Memory B cell (primary cell): Measurements from ENCODE around the gene LRRTM1.

Experiments used
- ATAC-seq: fragments of 150-1000 bp; cut with Tn5 transposase; 2 replicates; pipeline ENCODE4 v1.10.0; 2021; ENCODE audit warnings: low read depth, mild to moderate bottlenecking, moderate library complexity
- DNase-seq, 2 donors: peaks; one replicate each; pipeline ENCODE4 v3.0.0; 2022; ENCODE audit warnings: low spot score in 2 of 2
- H3K27ac Mint-ChIP-seq: one replicate; pipeline ENCODE4 v1.8.0; 2022; ENCODE audit warnings: mild to moderate bottlenecking, moderate library complexity, mixed read lengths
- H3K27me3 Mint-ChIP-seq: one replicate; pipeline ENCODE4 v1.8.0; 2022; ENCODE audit warnings: mixed read lengths
- H3K36me3 Mint-ChIP-seq: one replicate; pipeline ENCODE4 v1.8.0; 2022; ENCODE audit warnings: mild to moderate bottlenecking, mixed read lengths
- H3K4me1 Mint-ChIP-seq: one replicate; pipeline ENCODE4 v1.8.0; 2022; ENCODE audit warnings: mixed read lengths
- H3K4me3 Mint-ChIP-seq: one replicate; pipeline ENCODE4 v1.8.0; 2022; ENCODE audit warnings: mild to moderate bottlenecking, moderate library complexity, mixed read lengths
- H3K9me3 Mint-ChIP-seq: one replicate; pipeline ENCODE4 v1.8.0; 2022; ENCODE audit warnings: mixed read lengths

The LRRTM1 gene

GRCh38 chr2:80303909-80304837 is at the start of gene LRRTM1:
Gene LRRTM1, minus strand, starts transcription at chr2:80304752. Its CDS starts 933 bp downstream, at chr2:80303819.
- H3K27me3 Mint-ChIP-seq = peaks cover 12% of the 10 kb centered on the region
- DNase-seq = no peak

GRCh38 chr2:80351231-80351630 is 46.7 kb upstream of the LRRTM1 start:
- Mint-ChIP-seq H3K4me1 (no peaks in the 10 kb centered on the region), H3K4me3 (no peak overlapping the region), H3K27ac (no peak overlapping the region), H3K36me3 (no peaks in the 10 kb centered on the region), H3K9me3 (no peaks in the 10 kb centered on the region), H3K27me3 (no peaks in the 10 kb centered on the region)
- ATAC-seq (no peak), DNase-seq (no peak)

More at GRCh38 chr2:80303909-80304837, at the start of gene LRRTM1:
- H3K4me3 Mint-ChIP-seq = no peak within 1 kb of the TSS
- no peak for ATAC-seq
- peaks cover 2% of the 10 kb centered on the region for H3K36me3 Mint-ChIP-seq
- no peak within 1 kb of the TSS for H3K27ac Mint-ChIP-seq
- no peaks in the 10 kb centered on the region for H3K4me1 Mint-ChIP-seq
- H3K9me3 Mint-ChIP-seq = peaks cover 2% of the 10 kb centered on the region

- Mint-ChIP-seq H3K4me1 (no peaks in the 10 kb centered on the region), H3K9me3 (peaks cover 6% of the 10 kb centered on the region), H3K27ac (no peak overlapping the region), H3K4me3 (no peak overlapping the region), H3K36me3 (no peaks in the 10 kb centered on the region), H3K27me3 (no peaks in the 10 kb centered on the region)
- ATAC-seq (no peak), DNase-seq (no peak)
Measured at GRCh38 chr2:80348953-80349352, 44.4 kb upstream of the LRRTM1 start.

- H3K9me3 Mint-ChIP-seq = peaks cover 6% of the 10 kb centered on the region
- no peaks in the 10 kb centered on the region for H3K27me3 Mint-ChIP-seq
- no peak for ATAC-seq
- no peak overlapping the region for H3K27ac Mint-ChIP-seq
- no peak overlapping the region for H3K4me3 Mint-ChIP-seq
- H3K4me1 Mint-ChIP-seq = no peaks in the 10 kb centered on the region
- H3K36me3 Mint-ChIP-seq = no peaks in the 10 kb centered on the region
- no peak for DNase-seq
Measured at GRCh38 chr2:80348078-80348477, 43.5 kb upstream of the LRRTM1 start.

GRCh38 chr2:80340022-80340421 is 35.5 kb upstream of the LRRTM1 start:
- ATAC-seq (no peak), DNase-seq (no peak)
- no peaks in the 10 kb centered on the region for H3K27me3 Mint-ChIP-seq
- no peaks in the 10 kb centered on the region for H3K36me3 Mint-ChIP-seq
- H3K9me3 Mint-ChIP-seq = peaks cover 8% of the 10 kb centered on the region
- no peaks in the 10 kb centered on the region for H3K4me1 Mint-ChIP-seq
- no peak overlapping the region for H3K27ac Mint-ChIP-seq
- no peak overlapping the region for H3K4me3 Mint-ChIP-seq

GRCh38 chr2:80338794-80339193 is 34.2 kb upstream of the LRRTM1 start:
- H3K9me3 Mint-ChIP-seq = peaks cover 3% of the 10 kb centered on the region
- no peaks in the 10 kb centered on the region for H3K27me3 Mint-ChIP-seq
- ATAC-seq (no peak), DNase-seq (no peak)
- H3K27ac Mint-ChIP-seq = no peak overlapping the region
- H3K4me1 Mint-ChIP-seq = no peaks in the 10 kb centered on the region
- H3K4me3 Mint-ChIP-seq = no peak overlapping the region
- no peaks in the 10 kb centered on the region for H3K36me3 Mint-ChIP-seq

- no peaks in the 10 kb centered on the region for H3K4me1 Mint-ChIP-seq
- no peaks in the 10 kb centered on the region for H3K27me3 Mint-ChIP-seq
- no peaks in the 10 kb centered on the region for H3K36me3 Mint-ChIP-seq
- H3K9me3 Mint-ChIP-seq = peaks cover 1% of the 10 kb centered on the region
- H3K4me3 Mint-ChIP-seq = no peak overlapping the region
- H3K27ac Mint-ChIP-seq = no peak overlapping the region
- DNase-seq (no peak), ATAC-seq (no peak)
Measured at GRCh38 chr2:80335411-80335810, 30.9 kb upstream of the LRRTM1 start.

- no peaks in the 10 kb centered on the region for H3K27me3 Mint-ChIP-seq
- DNase-seq = no peak
- H3K4me1 Mint-ChIP-seq = no peaks in the 10 kb centered on the region
- no peak overlapping the region for H3K4me3 Mint-ChIP-seq
- no peak for ATAC-seq
- no peak overlapping the region for H3K27ac Mint-ChIP-seq
- H3K36me3 Mint-ChIP-seq = no peaks in the 10 kb centered on the region
- H3K9me3 Mint-ChIP-seq = peaks cover 1% of the 10 kb centered on the region
Measured at GRCh38 chr2:80333886-80334285, 29.3 kb upstream of the LRRTM1 start.

- H3K4me3 Mint-ChIP-seq = no peak overlapping the region
- no peaks in the 10 kb centered on the region for H3K4me1 Mint-ChIP-seq
- no peaks in the 10 kb centered on the region for H3K36me3 Mint-ChIP-seq
- H3K9me3 Mint-ChIP-seq = peaks cover 1% of the 10 kb centered on the region
- no peak for DNase-seq
- H3K27me3 Mint-ChIP-seq = no peaks in the 10 kb centered on the region
- no peak for ATAC-seq
- no peak overlapping the region for H3K27ac Mint-ChIP-seq
Measured at GRCh38 chr2:80330527-80331450, 26.2 kb upstream of the LRRTM1 start.

GRCh38 chr2:80329491-80329890 is 24.9 kb upstream of the LRRTM1 start:
- DNase-seq (no peak), ATAC-seq (no peak)
- no peak overlapping the region for H3K27ac Mint-ChIP-seq
- no peaks in the 10 kb centered on the region for H3K27me3 Mint-ChIP-seq
- H3K9me3 Mint-ChIP-seq = no peaks in the 10 kb centered on the region
- H3K36me3 Mint-ChIP-seq = no peaks in the 10 kb centered on the region
- no peaks in the 10 kb centered on the region for H3K4me1 Mint-ChIP-seq
- no peak overlapping the region for H3K4me3 Mint-ChIP-seq

GRCh38 chr2:80328159-80328571 is 23.6 kb upstream of the LRRTM1 start:
- H3K9me3 Mint-ChIP-seq = no peaks in the 10 kb centered on the region
- no peak overlapping the region for H3K4me3 Mint-ChIP-seq
- H3K27ac Mint-ChIP-seq = no peak overlapping the region
- no peaks in the 10 kb centered on the region for H3K36me3 Mint-ChIP-seq
- ATAC-seq (no peak), DNase-seq (no peak)
- no peaks in the 10 kb centered on the region for H3K4me1 Mint-ChIP-seq
- H3K27me3 Mint-ChIP-seq = no peaks in the 10 kb centered on the region

- Mint-ChIP-seq H3K4me3 (no peak overlapping the region), H3K9me3 (no peaks in the 10 kb centered on the region), H3K36me3 (no peaks in the 10 kb centered on the region), H3K27me3 (no peaks in the 10 kb centered on the region), H3K27ac (no peak overlapping the region), H3K4me1 (no peaks in the 10 kb centered on the region)
- no peak for DNase-seq
- ATAC-seq = no peak
Measured at GRCh38 chr2:80326861-80327260, 22.3 kb upstream of the LRRTM1 start.

GRCh38 chr2:80326214-80326613 is 21.7 kb upstream of the LRRTM1 start:
- no peaks in the 10 kb centered on the region for H3K36me3 Mint-ChIP-seq
- H3K9me3 Mint-ChIP-seq = no peaks in the 10 kb centered on the region
- ATAC-seq (no peak), DNase-seq (no peak)
- H3K27ac Mint-ChIP-seq = no peak overlapping the region
- no peaks in the 10 kb centered on the region for H3K4me1 Mint-ChIP-seq
- no peak overlapping the region for H3K4me3 Mint-ChIP-seq
- no peaks in the 10 kb centered on the region for H3K27me3 Mint-ChIP-seq

GRCh38 chr2:80324525-80324924 is 20.0 kb upstream of the LRRTM1 start:
- DNase-seq (no peak), ATAC-seq (no peak)
- no peak overlapping the region for H3K27ac Mint-ChIP-seq
- no peaks in the 10 kb centered on the region for H3K4me1 Mint-ChIP-seq
- no peak overlapping the region for H3K4me3 Mint-ChIP-seq
- H3K27me3 Mint-ChIP-seq = no peaks in the 10 kb centered on the region
- no peaks in the 10 kb centered on the region for H3K36me3 Mint-ChIP-seq
- no peaks in the 10 kb centered on the region for H3K9me3 Mint-ChIP-seq
